ENCODE results near the gene RNF166. TPM values are rescaled to one million over a fixed set of nuclear protein-coding genes. Genes with fewer than 3 reads are reported as not detected.

RNF166 gene
- total RNA-seq, 2 donors from 2014 or later: 11.6 to 30.3 TPM

- H3K4me1 ChIP-seq (replicated peaks): peaks cover 8% of the 10 kb centered on the region
- H3K27ac ChIP-seq: no peak overlapping the region
- DNase-seq (ENCODE audit: low spot score): no peak
Observed at GRCh38 chr16:88753191-88753590, 47.0 kb upstream of the RNF166 start.

DNA sequence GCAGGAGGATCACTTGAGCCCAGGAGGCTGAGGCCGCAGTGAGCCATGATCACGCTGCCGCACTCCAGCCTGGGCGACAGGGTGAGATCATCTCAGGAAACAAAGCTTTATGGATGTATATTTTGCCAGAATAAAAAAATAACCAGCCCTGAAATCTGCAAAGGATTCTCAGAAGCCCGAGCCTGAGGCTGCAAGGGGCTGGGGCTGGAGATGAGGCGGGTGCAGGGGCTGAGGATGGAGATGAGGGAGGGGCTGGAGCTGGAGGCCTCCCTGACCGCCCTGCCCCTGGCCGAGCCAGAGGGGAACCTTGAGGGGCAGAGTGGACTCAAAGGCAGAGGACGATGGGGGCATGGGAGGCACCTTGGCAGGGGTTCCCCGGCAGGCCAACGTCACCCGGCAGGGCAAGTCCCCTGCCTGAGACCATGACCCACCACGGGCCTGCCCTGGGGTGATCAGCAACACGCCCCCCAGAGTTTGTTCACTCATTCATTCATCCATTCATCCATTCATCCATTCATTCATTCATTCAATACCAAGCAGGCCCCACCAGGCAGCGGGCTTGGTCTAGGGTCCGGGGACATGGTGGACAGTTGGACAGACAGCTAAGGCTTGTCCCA lies 46.3 kb upstream of the RNF166 start:
- Histone ChIP-seq H3K9me3 (no peaks in the 10 kb centered on the region), H3K4me1 (replicated peaks) (peaks cover 1% of the 10 kb centered on the region), H3K27me3 (replicated peaks; ENCODE audit: insufficient read depth) (no peaks in the 10 kb centered on the region), H3K36me3 (no peaks in the 10 kb centered on the region), H3K4me3 (no peak overlapping the region), H3K27ac (no peak overlapping the region)
- 90% methylated on average over 16 of the region's 16 CpGs for WGBS
- DNase-seq (ENCODE audit: low spot score): no peak
- no peak for TF ChIP-seq POLR2AphosphoS5 (IDR thresholded peaks at IDR 0.05)
- TF ChIP-seq POLR2A (IDR thresholded peaks at IDR 0.05): no peak
- TF ChIP-seq, protein P1, sequence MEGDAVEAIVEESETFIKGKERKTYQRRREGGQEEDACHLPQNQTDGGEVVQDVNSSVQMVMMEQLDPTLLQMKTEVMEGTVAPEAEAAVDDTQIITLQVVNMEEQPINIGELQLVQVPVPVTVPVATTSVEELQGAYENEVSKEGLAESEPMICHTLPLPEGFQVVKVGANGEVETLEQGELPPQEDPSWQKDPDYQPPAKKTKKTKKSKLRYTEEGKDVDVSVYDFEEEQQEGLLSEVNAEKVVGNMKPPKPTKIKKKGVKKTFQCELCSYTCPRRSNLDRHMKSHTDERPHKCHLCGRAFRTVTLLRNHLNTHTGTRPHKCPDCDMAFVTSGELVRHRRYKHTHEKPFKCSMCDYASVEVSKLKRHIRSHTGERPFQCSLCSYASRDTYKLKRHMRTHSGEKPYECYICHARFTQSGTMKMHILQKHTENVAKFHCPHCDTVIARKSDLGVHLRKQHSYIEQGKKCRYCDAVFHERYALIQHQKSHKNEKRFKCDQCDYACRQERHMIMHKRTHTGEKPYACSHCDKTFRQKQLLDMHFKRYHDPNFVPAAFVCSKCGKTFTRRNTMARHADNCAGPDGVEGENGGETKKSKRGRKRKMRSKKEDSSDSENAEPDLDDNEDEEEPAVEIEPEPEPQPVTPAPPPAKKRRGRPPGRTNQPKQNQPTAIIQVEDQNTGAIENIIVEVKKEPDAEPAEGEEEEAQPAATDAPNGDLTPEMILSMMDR (IDR thresholded peaks at IDR 0.05): no peak
- intact Hi-C loops (cut with DNase I): no loop called here

More at GRCh38 chr16:88753191-88753590, 47.0 kb upstream of the RNF166 start:
- Histone ChIP-seq H3K9me3 (no peaks in the 10 kb centered on the region), H3K36me3 (no peaks in the 10 kb centered on the region), H3K4me3 (no peak overlapping the region), H3K27me3 (replicated peaks; ENCODE audit: insufficient read depth) (no peaks in the 10 kb centered on the region)
- 75% methylated on average over 13 of the region's 13 CpGs for WGBS
- intact Hi-C loops (cut with DNase I): no loop called here
- TF ChIP-seq POLR2AphosphoS5 (IDR thresholded peaks at IDR 0.05) (no peak), POLR2A (IDR thresholded peaks at IDR 0.05) (no peak)
- TF ChIP-seq, protein P1 (IDR thresholded peaks at IDR 0.05): no peak

DNA sequence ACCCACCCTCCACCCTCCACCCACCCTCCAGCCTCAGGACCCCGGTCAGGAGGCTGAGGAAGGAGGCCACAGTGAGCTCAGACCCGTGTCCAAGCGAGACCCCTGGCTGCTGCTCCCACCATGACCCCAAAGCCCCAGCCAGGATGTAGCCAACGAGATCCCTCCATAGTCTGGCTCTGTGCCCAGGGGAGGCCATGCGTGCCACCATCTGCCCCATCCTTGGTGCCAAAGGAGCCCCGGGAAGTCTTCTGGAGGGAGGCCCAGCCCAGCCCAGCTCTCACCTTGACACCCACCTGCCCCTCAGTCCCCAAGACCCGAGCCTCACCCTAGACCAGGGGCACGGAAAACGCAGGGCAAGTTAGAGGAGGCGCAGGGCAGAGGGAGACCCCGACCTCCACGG lies 44.6 kb upstream of the RNF166 start:
- Histone ChIP-seq H3K27ac (no peak overlapping the region), H3K36me3 (no peaks in the 10 kb centered on the region), H3K27me3 (replicated peaks; ENCODE audit: insufficient read depth) (no peaks in the 10 kb centered on the region), H3K9me3 (no peaks in the 10 kb centered on the region), H3K4me1 (replicated peaks) (peaks cover 9% of the 10 kb centered on the region), H3K4me3 (no peak overlapping the region)
- WGBS: 84% methylated on average over 12 of the region's 12 CpGs
- intact Hi-C loops (cut with DNase I): no loop called here
- TF ChIP-seq, protein P1 (IDR thresholded peaks at IDR 0.05): no peak
- TF ChIP-seq POLR2A (IDR thresholded peaks at IDR 0.05) (no peak), POLR2AphosphoS5 (IDR thresholded peaks at IDR 0.05) (no peak)
- no peak for DNase-seq (ENCODE audit: low spot score)

GRCh38 chr16:88749358-88749757 lies 43.1 kb upstream of the RNF166 start:
- H3K27me3 ChIP-seq (replicated peaks; ENCODE audit: insufficient read depth): no peaks in the 10 kb centered on the region
- peaks cover 9% of the 10 kb centered on the region for H3K4me1 ChIP-seq (replicated peaks)
- no peak overlapping the region for H3K4me3 ChIP-seq
- no peaks in the 10 kb centered on the region for H3K36me3 ChIP-seq
- H3K27ac ChIP-seq: no peak overlapping the region
- no peak for TF ChIP-seq POLR2A (IDR thresholded peaks at IDR 0.05)
- TF ChIP-seq, protein P1 (IDR thresholded peaks at IDR 0.05): no peak
- no peak for TF ChIP-seq POLR2AphosphoS5 (IDR thresholded peaks at IDR 0.05)
- WGBS: 94% methylated on average over 26 of the region's 26 CpGs
- intact Hi-C loops (cut with DNase I): no loop called here
- no peak for DNase-seq (ENCODE audit: low spot score)
- no peaks in the 10 kb centered on the region for H3K9me3 ChIP-seq

DNA sequence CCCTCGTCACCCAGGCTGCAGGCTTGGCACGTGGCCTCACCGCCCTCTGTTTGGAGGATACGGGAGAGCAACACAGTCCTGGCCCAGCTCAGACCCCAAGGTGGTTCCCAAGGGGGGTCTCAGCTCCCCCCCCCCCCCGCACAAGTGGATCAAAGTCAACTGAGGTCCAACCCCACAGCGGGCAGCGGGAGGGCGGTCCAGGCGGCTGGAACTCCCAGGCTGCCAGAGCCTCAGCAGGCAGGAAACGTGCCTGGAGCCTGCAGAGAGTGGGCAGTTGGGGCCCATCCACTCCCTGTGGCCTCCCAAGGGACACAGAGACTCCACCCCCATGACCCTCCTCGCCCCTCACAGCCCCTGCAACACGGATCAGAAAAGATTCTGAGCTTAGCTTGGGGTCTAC lies 42.2 kb upstream of the RNF166 start:
- peaks cover 9% of the 10 kb centered on the region for H3K4me1 ChIP-seq (replicated peaks)
- no peaks in the 10 kb centered on the region for H3K9me3 ChIP-seq
- TF ChIP-seq, protein P1 (IDR thresholded peaks at IDR 0.05): no peak
- TF ChIP-seq POLR2A (IDR thresholded peaks at IDR 0.05): no peak
- no peak for TF ChIP-seq POLR2AphosphoS5 (IDR thresholded peaks at IDR 0.05)
- no peaks in the 10 kb centered on the region for H3K27me3 ChIP-seq (replicated peaks; ENCODE audit: insufficient read depth)
- no peak overlapping the region for H3K27ac ChIP-seq
- intact Hi-C loops (cut with DNase I): no loop called here
- H3K4me3 ChIP-seq: no peak overlapping the region
- no peak for DNase-seq (ENCODE audit: low spot score)
- no peaks in the 10 kb centered on the region for H3K36me3 ChIP-seq
- WGBS: 86% methylated on average over 12 of the region's 12 CpGs

All from prostate gland (tissue), 2 donors.